Ovary (tissue), 3 donors: ENCODE results near the gene PLXNA3.

Experiments used
- CTCF ChIP-seq, 3 donors: fragments of 450-650 bp in 2 of 3; fragments of 200-600 bp in 1 of 3; IDR thresholded peaks; one replicate each; pipeline versions ENCODE4 v1.5.1 to v1.8.0; 2016 to 2022; ENCODE audit warnings: antibody characterized with exemption in 3 of 3, mild to moderate bottlenecking in 1 of 3
- EP300 ChIP-seq: sonication (generic); formaldehyde crosslinking; IDR thresholded peaks from one replicate; pipeline ENCODE4 v1.6.1; 2017; ENCODE audit warnings: antibody characterized with exemption
- POLR2A ChIP-seq: fragments of 450-650 bp; IDR thresholded peaks from one replicate; pipeline ENCODE4 v1.6.1; 2017; ENCODE audit warnings: antibody characterized with exemption, mild to moderate bottlenecking, moderate library complexity
- donor health status: DM: no; HTN: no; CAD: no.

- TF ChIP-seq EP300 = no peak
- no peak for TF ChIP-seq CTCF (IDR thresholded peaks at IDR 0.05)
- no peak for TF ChIP-seq POLR2A
Measured at GRCh38 chrX:154467556-154467955, 9.5 kb downstream of the PLXNA3 start.
